ENCODE results near the gene FGF12. TPM values are rescaled to one million over a fixed set of nuclear protein-coding genes. Genes with fewer than 3 reads are reported as not detected.

FGF12 gene
- total and polyA plus RNA-seq, 2 experiments from 2014 or later, result 6.0 to 14.3 TPM

GRCh38 chr3:192444096-192444790 is 283.1 kb downstream of the FGF12 start:
- Histone ChIP-seq H4K20me1 (replicated peaks; ENCODE audit: insufficient read depth) (no peaks in the 10 kb centered on the region), H2AFZ (no peak overlapping the region), H3K9me2 (ENCODE audit: insufficient read depth) (no peaks in the 10 kb centered on the region), H3K4me1 (ENCODE audit: insufficient read depth) (0 out of 2 replicates have a peak, but pooled peaks cover 4% of the 10 kb centered on the region), H3K27me3 (ENCODE audit: insufficient read depth) (no peaks in the 10 kb centered on the region), H3K4me3 (no peak overlapping the region), H3K79me2 (replicated peaks; ENCODE audit: insufficient read depth) (no peaks in the 10 kb centered on the region), H3K4me2 (no peak overlapping the region), H3K27ac (ENCODE audit: low read depth) (no peak overlapping the region), H3K36me3 (ENCODE audit: insufficient read depth) (no peaks in the 10 kb centered on the region), H3F3A (replicated peaks; ENCODE audit: low read depth) (no peaks in the 10 kb centered on the region)
- H3K36me3 Mint-ChIP-seq (ENCODE audit: low read depth), result no peaks in the 10 kb centered on the region
- peaks cover 3% of the 10 kb centered on the region for H3K27me3 Mint-ChIP-seq (ENCODE audit: insufficient read depth, low read depth, poor library complexity)
- no peaks in the 10 kb centered on the region; the same call in 2 of the 3 replicates for H3K9me3 Mint-ChIP-seq
- ATAC-seq (peak; percentile 96), DNase-seq (ENCODE audit: low spot score) (peak; percentile 74)
- H3K27ac Mint-ChIP-seq, result peak overlapping the region; percentile 42
- peak; percentile 100 for TF ChIP-seq CTCF (conservative IDR thresholded peaks at IDR 0.05; ENCODE audit: low read depth in 2 of 2)
- TF ChIP-seq ZNF114 (CRISPR knock-in tag; IDR thresholded peaks at IDR 0.05), result no peak
- TF ChIP-seq POLR2AphosphoS5 (IDR thresholded peaks at IDR 0.05; ENCODE audit: low read depth), result no peak
- TF ChIP-seq NANOG (IDR thresholded peaks at IDR 0.05; ENCODE audit: borderline replicate concordance), result no peak
- TF ChIP-seq CREB1 (CRISPR knock-in tag; IDR thresholded peaks at IDR 0.05; ENCODE audit: low read depth), result peak; percentile 12; the same call in 1 of the 2 replicates
- H3K4me3 Mint-ChIP-seq, result no peak overlapping the region
- H3K4me1 Mint-ChIP-seq, result peaks cover 25% of the 10 kb centered on the region

GRCh38 chr3:192435241-192435640 is 292.1 kb downstream of the FGF12 start:
- H3K9me2 ChIP-seq (ENCODE audit: insufficient read depth), result no peaks in the 10 kb centered on the region
- no peak overlapping the region for H3K27ac ChIP-seq (ENCODE audit: low read depth)
- peaks cover 3% of the 10 kb centered on the region for H3K27me3 Mint-ChIP-seq (ENCODE audit: insufficient read depth, low read depth, poor library complexity)
- H3K27ac Mint-ChIP-seq, result no peak overlapping the region
- DNase-seq (ENCODE audit: low spot score) (no peak), ATAC-seq (no peak)
- no peak overlapping the region for H3K4me3 ChIP-seq
- no peaks in the 10 kb centered on the region for H3K36me3 ChIP-seq (ENCODE audit: insufficient read depth)
- H3F3A ChIP-seq (replicated peaks; ENCODE audit: low read depth), result no peaks in the 10 kb centered on the region
- H3K4me2 ChIP-seq, result no peak overlapping the region
- H3K4me1 ChIP-seq (ENCODE audit: insufficient read depth), result no peaks in the 10 kb centered on the region
- no peaks in the 10 kb centered on the region for H4K20me1 ChIP-seq (replicated peaks; ENCODE audit: insufficient read depth)
- H3K4me1 Mint-ChIP-seq, result peaks cover 15% of the 10 kb centered on the region; the same call in 2 of the 3 replicates
- H3K9me3 Mint-ChIP-seq, result no peaks in the 10 kb centered on the region; the same call in 2 of the 3 replicates
- no peaks in the 10 kb centered on the region for H3K36me3 Mint-ChIP-seq (ENCODE audit: low read depth)
- H3K4me3 Mint-ChIP-seq, result no peak overlapping the region
- H3K27me3 ChIP-seq (ENCODE audit: insufficient read depth), result no peaks in the 10 kb centered on the region
- H2AFZ ChIP-seq, result no peak overlapping the region
- H3K79me2 ChIP-seq (replicated peaks; ENCODE audit: insufficient read depth), result no peaks in the 10 kb centered on the region
- TF ChIP-seq ZNF462 (CRISPR knock-in tag; IDR thresholded peaks at IDR 0.05) (no peak), POLR2AphosphoS5 (IDR thresholded peaks at IDR 0.05; ENCODE audit: low read depth) (no peak), CTCF (conservative IDR thresholded peaks at IDR 0.05; ENCODE audit: low read depth in 2 of 2) (no peak)
